Lower lobe of right lung (tissue), 2 donors: ENCODE data around the gene MTUS2. TPM values are rescaled to one million over a fixed set of nuclear protein-coding genes. Genes with fewer than 3 reads are reported as not detected.

Source experiments
- ATAC-seq, 2 donors: fragments of 200-7000 bp; cut with Tn5 transposase; one replicate each; pipeline ENCODE4 v1.9.1; 2020 to 2022; ENCODE audit warnings: mild to moderate bottlenecking in 2 of 2, moderate library complexity in 2 of 2
- DNase-seq: peaks from one replicate; pipeline ENCODE4 v3.0.0-alpha.2; 2020
- H3K27ac ChIP-seq: fragments of 200-600 bp; one replicate; pipeline ENCODE4 v1.8.0; 2022
- H3K27me3 ChIP-seq: fragments of 200-600 bp; one replicate; pipeline ENCODE4 v1.8.0; 2022; ENCODE audit warnings: low read depth
- H3K36me3 ChIP-seq: fragments of 200-600 bp; one replicate; pipeline ENCODE4 v1.8.0; 2022; ENCODE audit warnings: mild to moderate bottlenecking
- H3K4me1 ChIP-seq: fragments of 200-600 bp; one replicate; pipeline ENCODE4 v1.8.0; 2022
- H3K4me3 ChIP-seq: fragments of 200-600 bp; one replicate; pipeline ENCODE4 v1.8.0; 2022; ENCODE audit warnings: mild to moderate bottlenecking
- H3K9me3 ChIP-seq: fragments of 200-600 bp; one replicate; pipeline ENCODE4 v1.8.0; 2022
- CTCF ChIP-seq: fragments of 200-600 bp; IDR thresholded peaks from one replicate; pipeline ENCODE4 v1.8.0; 2022; ENCODE audit warnings: antibody characterized with exemption, mild to moderate bottlenecking
- intact Hi-C: fragments of 100-400 bp; cut with DNase I; formaldehyde crosslinking; loops from one replicate; pipeline ENCODE4 v1.11.0; 2022
- long read RNA-seq: library from polyadenylated mRNA; unstranded; transcript quantifications from one replicate; pipeline ENCODE4 v2.0.0, GENCODE V29; 2021
- total RNA-seq: library from RNA; stranded (reverse); fragmentation: NEBNext Ultra II Directional; extraction: Animal tissue kit (Norgen Biotek cat#: 25700); gene quantifications from one replicate; pipeline ENCODE4 v1.2.1, GENCODE V29; 2021
- donor health status: DM: no; HTN: yes; CAD: no; lungs with severe emphysema.

Gene MTUS2
- 0.21 TPM for total RNA-seq
- long read RNA-seq: 0 reads

GRCh38 chr13:28820099-28821051 lies at the start of gene MTUS2:
TSS of gene MTUS2 (plus strand) at chr13:28820339.
- TF ChIP-seq CTCF: no peak
- H3K4me3 ChIP-seq: peak within 1 kb of the TSS; percentile 46
- intact Hi-C loops: no loop called here
- H3K27ac ChIP-seq: no peak within 1 kb of the TSS
- ATAC-seq (peak; percentile 39 to 72), DNase-seq (no peak)
- H3K9me3 ChIP-seq: no peaks in the 10 kb centered on the region
- H3K27me3 ChIP-seq: peaks cover 56% of the 10 kb centered on the region
- H3K36me3 ChIP-seq: no peaks in the 10 kb centered on the region
- peaks cover 7% of the 10 kb centered on the region for H3K4me1 ChIP-seq

GRCh38 chr13:28778308-28779215 lies 41.6 kb upstream of the MTUS2 start:
- H3K36me3 ChIP-seq: no peaks in the 10 kb centered on the region
- DNase-seq (no peak), ATAC-seq (peak in 1 of 2 donors; percentile 32)
- H3K4me3 ChIP-seq: no peak overlapping the region
- intact Hi-C loops: no loop called here
- no peaks in the 10 kb centered on the region for H3K4me1 ChIP-seq
- H3K27me3 ChIP-seq: no peaks in the 10 kb centered on the region
- H3K27ac ChIP-seq: no peak overlapping the region
- H3K9me3 ChIP-seq: no peaks in the 10 kb centered on the region
- no peak for TF ChIP-seq CTCF

- DNase-seq (no peak), ATAC-seq (no peak)
- H3K4me1 ChIP-seq: peaks cover 5% of the 10 kb centered on the region
- no peak overlapping the region for H3K27ac ChIP-seq
- no peak overlapping the region for H3K4me3 ChIP-seq
- H3K9me3 ChIP-seq: no peaks in the 10 kb centered on the region
- no peak for TF ChIP-seq CTCF
- H3K27me3 ChIP-seq: peaks cover 5% of the 10 kb centered on the region
- intact Hi-C loops: no loop called here
- no peaks in the 10 kb centered on the region for H3K36me3 ChIP-seq
Measured at GRCh38 chr13:28792992-28793391, 27.1 kb upstream of the MTUS2 start.

GRCh38 chr13:28794396-28794795 lies 25.7 kb upstream of the MTUS2 start:
- ATAC-seq (no peak), DNase-seq (no peak)
- intact Hi-C loops: no loop called here
- no peak overlapping the region for H3K27ac ChIP-seq
- peaks cover 5% of the 10 kb centered on the region for H3K4me1 ChIP-seq
- no peak overlapping the region for H3K4me3 ChIP-seq
- H3K36me3 ChIP-seq: no peaks in the 10 kb centered on the region
- TF ChIP-seq CTCF: no peak
- H3K9me3 ChIP-seq: no peaks in the 10 kb centered on the region
- peaks cover 3% of the 10 kb centered on the region for H3K27me3 ChIP-seq

GRCh38 chr13:28796938-28797257 lies 23.2 kb upstream of the MTUS2 start:
- no peak for DNase-seq
- TF ChIP-seq CTCF: no peak
- H3K4me3 ChIP-seq: no peak overlapping the region

More at GRCh38 chr13:28796938-28797257, 23.2 kb upstream of the MTUS2 start:
- Histone ChIP-seq H3K4me1 (peaks cover 5% of the 10 kb centered on the region), H3K27ac (no peak overlapping the region), H3K9me3 (no peaks in the 10 kb centered on the region), H3K36me3 (no peaks in the 10 kb centered on the region), H3K27me3 (no peaks in the 10 kb centered on the region)
- no peak for ATAC-seq
- intact Hi-C loops: no loop called here
